GM23338 (cell line): ENCODE results near the gene ESPN. TPM values are rescaled to one million over a fixed set of nuclear protein-coding genes. Genes with fewer than 3 reads are reported as not detected.

Experiments
- ATAC-seq: fragments of 200-7000 bp; cut with Tn5 transposase; 3 replicates; pipeline ENCODE4 v1.9.1; 2020
- DNase-seq: peaks from one replicate; pipeline ENCODE4 v3.0.0-alpha.2; 2015; ENCODE audit warnings: low spot score
- H2AFZ ChIP-seq: fragments of 200-600 bp; sonication (generic); 2 replicates; pipeline ENCODE4 v1.8.0; 2016; ENCODE audit warnings: antibody characterized with exemption, mild to moderate bottlenecking, moderate library complexity
- H3F3A ChIP-seq: fragments of 200-600 bp; sonication (generic); replicated peaks from 2 replicates; pipeline ENCODE4 v1.8.0; 2017; ENCODE audit warnings: antibody characterized with exemption, mixed run types, low read depth
- H3K27ac ChIP-seq: fragments of 200-600 bp; sonication (generic); 2 replicates; pipeline ENCODE4 v1.6.1; 2016; ENCODE audit warnings: low read depth
- H3K27me3 ChIP-seq: fragments of 200-600 bp; sonication (generic); 2 replicates; pipeline ENCODE4 v1.8.0; 2016; ENCODE audit warnings: mild to moderate bottlenecking, mixed run types, moderate library complexity; ENCODE audit not compliant: insufficient read depth
- H3K36me3 ChIP-seq: fragments of 200-600 bp; sonication (generic); 2 replicates; pipeline ENCODE4 v1.8.0; 2016; ENCODE audit warnings: mild to moderate bottlenecking; ENCODE audit not compliant: insufficient read depth
- H3K4me1 ChIP-seq: fragments of 200-600 bp; sonication (generic); 2 replicates; pipeline ENCODE4 v1.8.0; 2016; ENCODE audit warnings: mild to moderate bottlenecking, moderate library complexity; ENCODE audit not compliant: insufficient read depth
- H3K4me2 ChIP-seq: fragments of 200-600 bp; sonication (generic); 2 replicates; pipeline ENCODE4 v1.7.1; 2017; ENCODE audit warnings: mixed run types
- H3K4me3 ChIP-seq: fragments of 200-600 bp; sonication (generic); 2 replicates; pipeline ENCODE4 v1.6.1; 2016; ENCODE audit warnings: mixed run types
- H3K79me2 ChIP-seq: fragments of 200-600 bp; sonication (generic); replicated peaks from 2 replicates; pipeline ENCODE4 v1.8.0; 2017; ENCODE audit warnings: mild to moderate bottlenecking; ENCODE audit not compliant: insufficient read depth
- H3K9me2 ChIP-seq: fragments of 200-600 bp; sonication (generic); 2 replicates; pipeline ENCODE4 v1.8.0; 2017; ENCODE audit not compliant: insufficient read depth
- H4K20me1 ChIP-seq: fragments of 200-600 bp; sonication (generic); replicated peaks from 2 replicates; pipeline ENCODE4 v1.8.0; 2017; ENCODE audit warnings: mild to moderate bottlenecking; ENCODE audit not compliant: insufficient read depth
- H3K27ac Mint-ChIP-seq: 2 replicates; pipeline ENCODE4 v1.8.0; 2020; ENCODE audit warnings: inconsistent platforms, mild to moderate bottlenecking, moderate library complexity, mixed read lengths
- H3K27me3 Mint-ChIP-seq: 3 replicates; pipeline ENCODE4 v1.8.0; 2022; ENCODE audit warnings: low read depth, mild to moderate bottlenecking, moderate library complexity, mixed read lengths, inconsistent platforms; ENCODE audit not compliant: insufficient read depth, poor library complexity
- H3K36me3 Mint-ChIP-seq: 3 replicates; pipeline ENCODE4 v1.8.0; 2021; ENCODE audit warnings: low read depth, mild to moderate bottlenecking, inconsistent platforms, moderate library complexity, mixed read lengths
- H3K4me1 Mint-ChIP-seq: 3 replicates; pipeline ENCODE4 v1.8.0; 2020; ENCODE audit warnings: mild to moderate bottlenecking, inconsistent platforms, mixed read lengths
- H3K4me3 Mint-ChIP-seq: 3 replicates; pipeline ENCODE4 v1.8.0; 2021; ENCODE audit warnings: moderate library complexity, mild to moderate bottlenecking, inconsistent platforms, mixed read lengths
- H3K9me3 Mint-ChIP-seq: 3 replicates; pipeline ENCODE4 v1.8.0; 2020; ENCODE audit warnings: moderate library complexity, mild to moderate bottlenecking, inconsistent platforms, mixed read lengths
- CREB1 ChIP-seq: fragments of 250-450 bp; sonication (Bioruptor Pico); IDR thresholded peaks from 2 replicates; pipeline ENCODE4 v1.5.0; 2020; ENCODE audit warnings: low read depth, mild to moderate bottlenecking, moderate library complexity
- CTCF ChIP-seq, 2 experiments: fragments of 200-600 bp in 1 of 2; sonication (generic) in 1 of 2; conservative IDR thresholded peaks; 2 replicates each; pipeline versions ENCODE4 v1.5.1 to v1.6.1; 2016 to 2017; ENCODE audit warnings: antibody characterized with exemption in 2 of 2, low read depth in 2 of 2, mild to moderate bottlenecking in 2 of 2, moderate library complexity in 1 of 2
- EZH2phosphoT487 ChIP-seq: fragments of 200-600 bp; sonication (generic); IDR thresholded peaks from one replicate; pipeline ENCODE4 v1.8.1; 2018; ENCODE audit warnings: antibody characterized with exemption; ENCODE audit not compliant: unreplicated experiment
- JUNB ChIP-seq: IDR thresholded peaks from one replicate; pipeline ENCODE4 v1.6.1; 2016; ENCODE audit warnings: antibody characterized with exemption; ENCODE audit not compliant: unreplicated experiment
- POLR2AphosphoS5 ChIP-seq: IDR thresholded peaks from 2 replicates; pipeline ENCODE4 v1.6.1; 2016; ENCODE audit warnings: antibody characterized with exemption, low read depth
- REST ChIP-seq: IDR thresholded peaks from one replicate; pipeline ENCODE4 v1.6.1; 2018; ENCODE audit warnings: antibody characterized with exemption; ENCODE audit not compliant: unreplicated experiment
- STAT1 ChIP-seq: IDR thresholded peaks from one replicate; pipeline ENCODE4 v1.6.1; 2016; ENCODE audit warnings: antibody characterized with exemption; ENCODE audit not compliant: unreplicated experiment
- ZNF331 ChIP-seq: fragments of 250-450 bp; sonication (Bioruptor Pico); IDR thresholded peaks from 2 replicates; pipeline ENCODE4 v1.5.0; 2020; ENCODE audit warnings: low read depth, mild to moderate bottlenecking, moderate library complexity
- ZNF462 ChIP-seq: fragments of 250-450 bp; sonication (Bioruptor Pico); IDR thresholded peaks from 2 replicates; pipeline ENCODE4 v1.5.0; 2020; ENCODE audit warnings: mild to moderate bottlenecking, moderate library complexity
- polyA plus RNA-seq: library from polyadenylated mRNA; unstranded; fragments of >200 nt; fragmentation: Nextera tagmentation; extraction: Ambion mirVana; gene quantifications from 2 replicates; pipeline ENCODE4 v1.2.1, GENCODE V29; 2016
- total RNA-seq: library from RNA; depleted of rRNA; stranded (reverse); fragments of >200 nt; shearing (Covaris generic); gene quantifications from 2 replicates; pipeline ENCODE4 v1.2.3, GENCODE V29; 2014

Gene ESPN
- total and polyA plus RNA-seq, 2 experiments from 2014 or later: 12.2 to 13.6 TPM

GRCh38 chr1:6401673-6402072 lies 22.9 kb upstream of the ESPN start:
- H3K9me2 ChIP-seq: no peaks in the 10 kb centered on the region
- no peak overlapping the region for H3K27ac ChIP-seq
- Mint-ChIP-seq H3K9me3 (no peaks in the 10 kb centered on the region), H3K4me1 (no peaks in the 10 kb centered on the region; the same call in 2 of the 3 replicates), H3K36me3 (no peaks in the 10 kb centered on the region), H3K4me3 (no peak overlapping the region), H3K27ac (no peak overlapping the region), H3K27me3 (peaks cover 9% of the 10 kb centered on the region)
- H3K79me2 ChIP-seq: no peaks in the 10 kb centered on the region
- H3K27me3 ChIP-seq: peaks cover 7% of the 10 kb centered on the region; the same call in 1 of the 2 replicates
- H3K4me3 ChIP-seq: no peak overlapping the region
- no peak overlapping the region for H3K4me2 ChIP-seq
- 0 out of 2 replicates have a peak, but pooled peaks cover 4% of the 10 kb centered on the region for H3K4me1 ChIP-seq
- ATAC-seq (no peak), DNase-seq (no peak)
- H3K36me3 ChIP-seq: no peaks in the 10 kb centered on the region
- no peak overlapping the region for H2AFZ ChIP-seq
- no peaks in the 10 kb centered on the region for H4K20me1 ChIP-seq
- no peak for TF ChIP-seq ZNF331
- TF ChIP-seq POLR2AphosphoS5: no peak
- no peak for TF ChIP-seq EZH2phosphoT487
- no peak for TF ChIP-seq CTCF (conservative IDR thresholded peaks at IDR 0.05; ENCODE audit: low read depth in 2 of 2)
- no peak for TF ChIP-seq STAT1
- TF ChIP-seq CREB1 (CRISPR knock-in tag): no peak
- TF ChIP-seq JUNB: no peak
- TF ChIP-seq ZNF462: no peak
- TF ChIP-seq REST: no peak
- H3F3A ChIP-seq: 0 out of 2 replicates have a peak, but pooled peaks cover 4% of the 10 kb centered on the region
